ENCODE measurements around the gene PLEKHM2.

DNA sequence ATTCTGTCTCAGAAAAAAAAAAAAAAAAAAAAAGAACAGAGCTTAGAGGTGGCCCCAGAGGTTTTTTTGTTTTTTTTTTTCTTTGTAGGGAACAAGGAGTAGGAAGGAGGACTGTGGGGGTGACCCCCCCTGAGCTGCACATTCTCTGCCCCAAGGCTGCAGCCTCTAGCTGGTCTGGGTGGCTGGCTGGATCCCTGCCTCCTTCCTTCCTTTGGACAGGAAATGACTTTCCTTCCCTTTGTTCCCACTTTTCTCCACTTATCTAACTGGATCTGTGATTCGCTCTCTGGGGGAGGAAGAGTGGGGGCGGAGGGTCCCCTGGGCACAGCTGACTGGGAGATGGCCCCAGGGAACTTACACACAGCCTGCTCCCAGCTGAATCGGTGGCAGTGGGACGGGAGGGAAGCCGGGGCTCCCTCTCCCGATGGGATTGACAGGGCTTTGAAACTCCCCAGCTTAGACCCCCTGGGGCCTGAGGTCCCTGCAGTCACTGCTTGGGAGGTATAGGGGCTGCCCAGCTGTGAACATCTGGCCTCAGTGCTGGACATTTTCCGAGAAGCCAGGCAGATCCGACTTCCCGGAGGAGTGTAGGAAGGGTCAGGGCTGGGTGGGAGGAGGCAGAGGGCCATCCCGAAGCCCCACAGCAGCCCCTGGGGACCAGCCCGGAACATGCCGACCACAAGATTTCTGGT is 76.5 kb downstream of the PLEKHM2 start:
- TF ChIP-seq CTCF (IDR thresholded peaks at IDR 0.05; ENCODE audit: insufficient read depth, low read length) (no peak), POLR2AphosphoS5 (IDR thresholded peaks at IDR 0.05; ENCODE audit: low read depth) (no peak)

Measured in HL-60 (cell line).